Stimulated activated CD8-positive, alpha-beta memory T cell treated with anti-CD3 and anti-CD28 coated beads, Interleukin-15, amount 100 ng/mL, for 1 hour (primary cell): ENCODE measurements around the gene USP17L30.
"Not testable (repeated sequence)": the region's sequence is repeated elsewhere in the genome, so short reads cannot be mapped to it uniquely, and the experiment has no call there.

Source experiments
- DNase-seq: peaks from one replicate; pipeline ENCODE4 v3.0.0-alpha.2; 2020; ENCODE audit warnings: low read depth

USP17L30 gene

GRCh38 chr4:9362829-9363228 is at the start of gene USP17L30:
USP17L30 (plus strand) TSS chr4:9363129; CDS start chr4:9363129, 0 bp downstream.
- DNase-seq: not testable (repeated sequence)

GRCh38 chr4:9324191-9324590 is 38.7 kb upstream of the USP17L30 start:
- not testable (repeated sequence) for DNase-seq

GRCh38 chr4:9324865-9325264 is 38.1 kb upstream of the USP17L30 start, which contains the start of gene USP17L24:
USP17L24 (plus strand) TSS chr4:9325165; CDS start chr4:9325165, 0 bp downstream.
- not testable (repeated sequence) for DNase-seq

GRCh38 chr4:9329611-9330010 is 33.3 kb upstream of the USP17L30 start, which contains the start of gene USP17L25:
USP17L25 (plus strand) TSS chr4:9329911; CDS start chr4:9329911, 0 bp downstream.
- DNase-seq: not testable (repeated sequence)

- DNase-seq: not testable (repeated sequence)
Observed at GRCh38 chr4:9334358-9334757, 28.6 kb upstream of the USP17L30 start, which contains the start of gene USP17L26. USP17L26 (plus strand) TSS chr4:9334658; CDS start chr4:9334658, 0 bp downstream.

- DNase-seq: not testable (repeated sequence)
Observed at GRCh38 chr4:9339103-9339502, 23.8 kb upstream of the USP17L30 start, which contains the start of gene USP17L5. USP17L5 (plus strand) TSS chr4:9339403; CDS start chr4:9339403, 0 bp downstream.

- not testable (repeated sequence) for DNase-seq
Observed at GRCh38 chr4:9343848-9344247, 19.1 kb upstream of the USP17L30 start, which contains the start of gene USP17L27. USP17L27 (plus strand) TSS chr4:9344148; CDS start chr4:9344148, 0 bp downstream.

GRCh38 chr4:9348593-9348992 is 14.3 kb upstream of the USP17L30 start, which contains the start of gene USP17L28:
USP17L28 (plus strand) TSS chr4:9348893; CDS start chr4:9348893, 0 bp downstream.
- DNase-seq: not testable (repeated sequence)

- not testable (repeated sequence) for DNase-seq
Observed at GRCh38 chr4:9350866-9351265, 12.1 kb upstream of the USP17L30 start.

GRCh38 chr4:9353338-9353737 is 9.6 kb upstream of the USP17L30 start, which contains the start of gene USP17L29:
USP17L29 (plus strand) TSS chr4:9353638; CDS start chr4:9353638, 0 bp downstream.
- not testable (repeated sequence) for DNase-seq

GRCh38 chr4:9379881-9380280 is 17.0 kb downstream of the USP17L30 start:
- DNase-seq: not testable (repeated sequence)

- DNase-seq: peak; percentile 10
Observed at GRCh38 chr4:9381012-9381534, 18.1 kb downstream of the USP17L30 start.

GRCh38 chr4:9384126-9384525 is 21.2 kb downstream of the USP17L30 start:
- no peak for DNase-seq

GRCh38 chr4:9389001-9389400 is 26.1 kb downstream of the USP17L30 start:
- not testable (repeated sequence) for DNase-seq

- DNase-seq: not testable (repeated sequence)
Observed at GRCh38 chr4:9405774-9406173, 42.8 kb downstream of the USP17L30 start.

GRCh38 chr4:9406491-9406890 is 43.6 kb downstream of the USP17L30 start:
- DNase-seq: not testable (repeated sequence)

GRCh38 chr4:9409793-9410192 is 46.9 kb downstream of the USP17L30 start:
- no peak for DNase-seq
